Measurements from ENCODE around the gene COMMD7. TPM values are rescaled to one million over a fixed set of nuclear protein-coding genes. Genes with fewer than 3 reads are reported as not detected.

The COMMD7 gene
- total RNA-seq, 4 donors from 2014 or later: 11.3 to 31.6 (median 25.4) TPM

GRCh38 chr20:32663335-32664011 is 79.8 kb downstream of the COMMD7 start:
- Histone ChIP-seq H3K27ac (no peak overlapping the region), H3K4me1 (no peaks in the 10 kb centered on the region), H3K9me3 (no peaks in the 10 kb centered on the region), H3K36me3 (no peaks in the 10 kb centered on the region), H3K27me3 (no peaks in the 10 kb centered on the region), H3K4me3 (no peak overlapping the region)
- intact Hi-C loops (cut with DNase I; ENCODE audit: low total_unique reads): no loop called here
- DNase-seq: no peak
- TF ChIP-seq CTCF (IDR thresholded peaks at IDR 0.05): no peak

GRCh38 chr20:32661820-32662528 is 81.3 kb downstream of the COMMD7 start:
- H3K27ac ChIP-seq: no peak overlapping the region
- no peaks in the 10 kb centered on the region for H3K27me3 ChIP-seq
- no peaks in the 10 kb centered on the region for H3K36me3 ChIP-seq
- no peaks in the 10 kb centered on the region for H3K9me3 ChIP-seq
- intact Hi-C loops (cut with DNase I; ENCODE audit: low total_unique reads): no loop called here
- H3K4me3 ChIP-seq: no peak overlapping the region
- no peak for TF ChIP-seq CTCF (IDR thresholded peaks at IDR 0.05)
- TF ChIP-seq POLR2A (IDR thresholded peaks at IDR 0.05): no peak
- no peaks in the 10 kb centered on the region for H3K4me1 ChIP-seq
- DNase-seq: no peak

- Histone ChIP-seq H3K4me3 (no peak overlapping the region), H3K27ac (no peak overlapping the region), H3K36me3 (no peaks in the 10 kb centered on the region), H3K27me3 (no peaks in the 10 kb centered on the region), H3K9me3 (no peaks in the 10 kb centered on the region), H3K4me1 (no peaks in the 10 kb centered on the region)
- no peak for DNase-seq
- intact Hi-C loops (cut with DNase I; ENCODE audit: low total_unique reads): no loop called here
- TF ChIP-seq POLR2A (IDR thresholded peaks at IDR 0.05): no peak
- no peak for TF ChIP-seq CTCF (IDR thresholded peaks at IDR 0.05)
Measured at GRCh38 chr20:32660661-32661060, 82.6 kb downstream of the COMMD7 start.

- no peaks in the 10 kb centered on the region for H3K27me3 ChIP-seq
- no peak for DNase-seq
- H3K4me3 ChIP-seq: no peak overlapping the region
- no peak for TF ChIP-seq POLR2A (IDR thresholded peaks at IDR 0.05)
- TF ChIP-seq CTCF (IDR thresholded peaks at IDR 0.05): no peak
- H3K9me3 ChIP-seq: no peaks in the 10 kb centered on the region
- no peaks in the 10 kb centered on the region for H3K36me3 ChIP-seq
- H3K27ac ChIP-seq: no peak overlapping the region
- no peaks in the 10 kb centered on the region for H3K4me1 ChIP-seq
- intact Hi-C loops (cut with DNase I; ENCODE audit: low total_unique reads): no loop called here
Measured at GRCh38 chr20:32656827-32657226, 86.4 kb downstream of the COMMD7 start.

GRCh38 chr20:32655903-32656512 is 87.3 kb downstream of the COMMD7 start:
- no peak for TF ChIP-seq POLR2A (IDR thresholded peaks at IDR 0.05)
- TF ChIP-seq CTCF (IDR thresholded peaks at IDR 0.05): no peak
- H3K4me3 ChIP-seq: no peak overlapping the region
- H3K36me3 ChIP-seq: no peaks in the 10 kb centered on the region
- H3K27me3 ChIP-seq: no peaks in the 10 kb centered on the region
- H3K27ac ChIP-seq: no peak overlapping the region
- no peaks in the 10 kb centered on the region for H3K4me1 ChIP-seq
- intact Hi-C loops (cut with DNase I; ENCODE audit: low total_unique reads): no loop called here
- DNase-seq: no peak
- no peaks in the 10 kb centered on the region for H3K9me3 ChIP-seq

Data from uterus (tissue), 4 donors.